Measurements from ENCODE around the gene OSGIN1.

- TF ChIP-seq EZH2 (IDR thresholded peaks at IDR 0.05; ENCODE audit: borderline replicate concordance, insufficient read depth, low read length, poor library complexity, severe bottlenecking) (no peak), CTCF (IDR thresholded peaks at IDR 0.05; ENCODE audit: poor library complexity, severe bottlenecking) (no peak), EP300 (conservative IDR thresholded peaks at IDR 0.05; ENCODE audit: poor library complexity, severe bottlenecking) (no peak), SMC3 (conservative IDR thresholded peaks at IDR 0.05; ENCODE audit: poor library complexity) (no peak)
Measured at GRCh38 chr16:84001726-84002125, 48.7 kb downstream of the OSGIN1 start.
